Measurements from ENCODE around the gene ANP32A.

Gene ANP32A

DNA sequence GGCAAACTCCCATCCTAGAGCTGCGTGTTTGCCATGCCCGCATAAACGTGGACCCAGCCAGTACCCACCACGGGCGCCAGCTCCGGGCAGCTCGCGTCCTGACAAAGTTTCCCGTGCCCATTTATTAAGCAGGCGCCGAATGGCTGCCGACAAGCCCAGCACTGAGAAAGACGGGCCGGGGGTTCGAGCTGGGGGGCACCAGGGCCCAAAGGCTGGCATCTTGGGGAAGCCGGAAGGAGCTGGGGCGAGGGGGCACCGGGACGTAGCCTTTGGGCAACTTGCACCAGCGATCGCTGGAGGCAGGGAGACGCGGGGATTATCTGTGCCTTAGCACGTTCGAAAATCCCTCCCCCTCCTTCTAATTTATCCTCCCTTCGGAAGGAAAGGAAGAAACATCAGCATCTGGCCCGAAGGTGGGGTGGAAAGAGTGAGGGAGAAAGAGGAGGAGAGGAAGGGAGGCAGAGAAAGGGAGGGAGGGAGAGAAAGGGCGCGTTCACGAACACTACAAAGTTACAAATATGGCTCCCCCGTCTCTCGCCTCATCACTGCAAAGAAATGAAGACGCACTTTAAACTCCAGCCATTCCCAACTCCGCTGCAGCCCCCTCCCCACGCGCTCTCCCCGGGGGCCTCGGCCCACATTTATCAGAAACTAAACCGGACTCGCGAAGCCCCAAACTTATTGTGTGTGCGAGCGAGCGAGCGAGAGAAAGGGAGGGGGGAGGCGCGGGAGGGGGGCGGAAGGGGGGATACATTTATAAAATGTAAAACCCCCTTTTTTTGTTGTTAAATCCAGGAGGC is 1.0 kb downstream of the ANP32A start:
- peak in 2 of 5 donors; percentile 14 to 46 for DNase-seq

GRCh38 chr15:68818769-68819494 is 1.8 kb downstream of the ANP32A start:
- peak in 2 of 5 donors; percentile 17 to 29 for DNase-seq

DNA sequence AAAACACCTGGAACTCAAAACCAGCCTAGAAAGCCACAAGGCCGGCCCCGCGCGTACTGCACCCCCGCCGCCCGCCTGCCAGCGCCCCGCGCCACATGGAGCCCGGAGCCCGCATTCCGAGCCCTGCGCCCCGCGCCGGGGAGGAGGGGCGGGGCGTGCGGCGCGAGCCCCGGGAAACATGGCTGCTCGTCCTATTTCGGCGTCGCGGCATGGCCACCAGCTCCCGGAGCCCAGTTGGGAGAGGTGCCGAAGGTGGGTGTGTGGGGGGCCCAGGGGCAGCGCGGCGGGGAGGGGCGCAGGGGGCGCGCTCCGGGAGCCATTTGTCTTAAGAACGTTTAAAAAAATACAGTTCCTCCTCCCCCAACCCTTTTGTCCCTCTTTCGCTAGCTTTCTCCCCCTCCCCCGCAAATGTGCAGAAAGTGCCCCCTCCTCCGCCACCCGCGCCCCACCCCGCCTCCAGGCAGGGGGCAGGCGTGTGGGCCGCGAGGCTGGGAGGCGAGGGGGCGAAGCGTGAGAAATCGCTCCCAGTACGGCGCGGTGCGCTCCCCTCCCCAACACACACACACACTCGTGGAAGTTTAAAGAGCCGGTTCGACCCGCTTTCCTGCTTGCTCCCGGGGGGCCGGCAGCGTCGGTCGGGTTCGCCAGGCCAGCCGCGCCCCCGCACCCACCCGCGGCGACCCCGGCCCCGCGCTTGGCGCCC is 2.5 kb downstream of the ANP32A start:
- peak; percentile 41 to 71 (median 60) for DNase-seq

DNA sequence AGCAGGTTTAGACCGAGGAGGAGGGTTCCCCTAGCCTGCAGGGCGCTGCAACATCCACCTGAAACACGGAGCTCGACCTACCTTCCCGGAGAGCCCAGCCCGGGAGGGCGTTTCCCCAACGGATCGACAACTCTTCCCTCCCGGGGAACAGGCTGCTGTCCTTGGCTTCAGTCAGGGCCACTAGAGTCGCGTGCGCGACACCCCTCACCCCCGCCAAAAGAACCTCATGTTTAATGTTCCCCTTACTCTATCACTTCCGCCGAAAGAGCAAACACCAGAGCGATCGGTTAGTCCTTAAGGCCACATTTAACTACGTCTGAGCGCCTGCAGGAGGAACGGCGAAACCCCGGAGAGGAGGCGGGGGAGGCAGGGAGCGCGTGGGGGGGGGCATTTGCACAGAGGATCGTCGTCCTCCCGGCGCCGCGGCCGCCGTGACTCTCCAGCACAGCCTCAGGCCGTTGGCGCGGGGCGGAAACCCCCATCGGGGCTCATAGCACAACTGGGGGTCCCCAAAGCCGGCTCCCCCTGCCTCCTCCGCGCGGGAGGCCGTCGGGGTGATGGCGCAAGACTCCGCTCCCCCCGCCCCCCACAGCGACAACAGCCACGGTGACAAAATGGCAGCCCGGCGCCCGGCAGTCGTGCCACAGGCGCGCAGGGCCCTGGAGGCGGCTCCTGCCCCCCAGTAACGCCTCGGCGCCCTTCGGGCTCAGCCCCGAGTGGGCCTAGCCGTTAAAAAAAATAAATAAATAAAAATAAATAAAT is 3.2 kb downstream of the ANP32A start:
- DNase-seq, result peak; percentile 48 to 83 (median 63)

GRCh38 chr15:68816795-68817303 is 3.8 kb downstream of the ANP32A start:
- no peak for DNase-seq

DNA sequence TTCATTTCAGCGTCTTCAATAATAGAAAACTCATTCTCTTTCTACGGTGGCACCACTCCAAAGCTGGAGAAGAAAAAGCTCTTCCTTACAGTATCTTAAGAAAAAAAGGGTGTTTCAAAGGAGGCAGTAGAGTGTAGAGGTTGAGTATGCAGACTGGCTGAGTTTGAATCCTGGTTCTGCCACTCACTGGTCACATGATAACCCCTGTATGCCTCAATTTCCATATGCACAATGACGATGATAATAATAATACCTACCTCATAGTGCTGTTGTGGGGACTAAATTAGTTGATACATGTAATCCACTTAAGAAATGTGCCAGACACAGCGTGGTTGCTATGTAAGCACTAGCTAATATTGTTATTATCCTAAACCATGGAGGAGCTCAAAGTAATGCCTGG is 4.5 kb downstream of the ANP32A start:
- no peak for DNase-seq

DNA sequence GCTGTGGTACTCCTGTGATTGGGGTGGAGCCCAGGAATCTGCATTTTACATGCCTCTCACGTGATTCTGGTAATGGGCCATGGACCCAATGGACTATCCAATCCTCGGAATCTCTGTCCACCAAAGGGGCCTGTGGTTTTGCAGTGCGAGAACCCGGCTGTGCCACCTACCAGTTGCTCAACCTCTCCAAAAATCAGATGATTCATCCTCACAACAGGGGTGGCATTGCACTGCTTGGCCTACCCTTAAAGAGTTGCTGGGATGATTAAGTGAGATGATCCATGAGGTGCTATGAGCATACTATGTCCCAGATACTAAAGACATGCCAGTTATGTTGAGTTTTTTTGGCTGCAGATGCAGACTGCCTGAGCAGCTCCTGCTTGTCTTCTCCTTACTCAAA is 5.1 kb downstream of the ANP32A start:
- DNase-seq, result no peak

DNA sequence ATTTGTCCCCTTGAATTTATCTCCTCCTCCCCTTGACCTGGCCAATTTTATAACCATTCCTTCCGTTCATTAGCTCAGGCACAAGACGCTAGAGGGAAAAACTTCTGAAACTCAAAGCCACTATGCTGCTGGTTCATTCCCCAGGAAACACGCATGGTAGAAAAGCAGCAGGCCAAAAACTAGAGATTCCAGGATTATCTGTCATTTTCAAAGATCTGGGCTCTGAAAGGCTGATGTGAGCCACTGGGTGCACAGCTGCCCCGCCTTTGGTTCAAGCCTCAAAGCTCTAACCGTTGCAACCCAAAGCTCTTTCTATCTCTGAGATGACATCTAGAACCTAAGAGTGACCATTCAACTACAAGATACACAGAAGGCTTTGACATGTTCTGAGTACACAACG is 6.1 kb downstream of the ANP32A start:
- no peak for DNase-seq

DNA sequence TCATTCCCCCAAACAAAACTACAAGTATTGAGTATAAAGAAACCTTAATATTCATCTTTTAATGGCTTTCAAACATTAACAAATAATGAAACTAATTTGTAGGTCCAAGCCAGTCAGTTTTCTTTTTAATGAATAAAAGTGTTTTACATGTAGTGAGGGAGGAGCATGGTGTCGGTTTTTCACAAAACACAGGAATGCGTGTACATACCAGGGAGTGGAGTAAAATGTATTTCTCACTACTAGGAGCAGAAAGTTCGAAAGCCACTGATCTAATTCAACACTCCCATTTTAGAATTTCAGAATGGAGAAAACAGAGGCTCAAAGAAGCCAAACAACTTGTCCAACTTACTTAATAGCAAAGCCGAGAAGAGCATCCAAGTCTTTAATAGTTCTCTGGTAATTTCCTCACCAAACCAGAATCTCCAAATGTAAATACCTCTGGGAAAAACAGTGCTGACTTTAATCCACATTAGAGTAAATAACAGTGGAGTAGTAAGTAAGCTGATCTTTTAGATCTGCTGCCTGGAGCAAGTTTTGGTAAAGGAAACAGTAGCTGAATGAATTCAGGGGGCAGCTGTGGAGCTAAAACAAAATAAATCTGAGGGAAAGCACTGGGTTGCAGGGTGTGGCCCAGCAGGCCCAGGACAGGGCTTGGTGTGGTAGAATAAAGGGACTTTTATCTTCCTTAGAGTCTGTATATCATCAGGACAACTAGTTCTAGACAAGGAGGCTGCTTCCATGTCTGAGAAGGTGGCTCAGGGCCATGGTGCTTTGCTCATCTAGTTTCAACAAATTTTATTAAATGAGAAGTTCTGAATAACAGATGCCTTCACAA is 7.9 kb downstream of the ANP32A start:
- DNase-seq, result no peak

DNA sequence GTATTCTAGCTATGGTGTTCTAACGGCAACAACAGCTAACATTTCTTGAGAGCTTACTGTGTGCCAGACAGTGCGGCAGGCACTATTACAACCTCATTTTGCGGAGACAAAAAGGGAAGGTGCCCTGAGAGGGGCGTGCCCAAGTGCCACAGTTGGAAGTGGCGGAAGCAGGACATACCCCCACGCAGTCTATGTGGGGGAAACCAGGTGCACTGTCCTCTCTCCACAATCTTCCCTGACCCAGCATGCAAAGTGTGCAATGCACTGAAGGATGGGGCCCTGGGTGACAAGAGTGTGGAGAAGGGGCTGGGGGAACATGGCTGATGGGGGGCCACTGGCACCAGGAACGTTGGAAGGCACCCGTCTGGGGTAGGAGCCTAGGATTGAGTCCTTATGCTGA is 8.6 kb downstream of the ANP32A start:
- no peak for DNase-seq

GRCh38 chr15:68809517-68809916 is 11.2 kb downstream of the ANP32A start:
- DNase-seq, result no peak

DNA sequence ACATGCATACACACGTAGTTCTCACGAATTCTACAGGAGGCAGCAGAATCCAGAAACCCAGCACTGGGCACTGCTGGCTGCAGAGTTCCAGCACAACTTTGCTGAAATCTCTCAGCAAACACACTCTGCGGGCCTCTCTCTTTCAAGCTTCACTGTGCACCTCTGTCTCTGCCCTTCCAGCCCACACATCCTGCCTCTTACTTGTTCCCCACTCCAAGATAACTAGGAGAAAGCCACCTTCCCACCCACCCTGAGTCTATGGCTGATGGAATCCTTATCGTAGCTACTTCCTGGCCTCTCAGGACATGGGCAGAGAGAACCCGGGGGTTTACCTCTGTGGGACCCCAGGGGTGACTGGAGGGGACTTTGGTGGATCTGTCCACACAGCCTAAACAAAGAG is 11.9 kb downstream of the ANP32A start:
- DNase-seq, result no peak

DNA sequence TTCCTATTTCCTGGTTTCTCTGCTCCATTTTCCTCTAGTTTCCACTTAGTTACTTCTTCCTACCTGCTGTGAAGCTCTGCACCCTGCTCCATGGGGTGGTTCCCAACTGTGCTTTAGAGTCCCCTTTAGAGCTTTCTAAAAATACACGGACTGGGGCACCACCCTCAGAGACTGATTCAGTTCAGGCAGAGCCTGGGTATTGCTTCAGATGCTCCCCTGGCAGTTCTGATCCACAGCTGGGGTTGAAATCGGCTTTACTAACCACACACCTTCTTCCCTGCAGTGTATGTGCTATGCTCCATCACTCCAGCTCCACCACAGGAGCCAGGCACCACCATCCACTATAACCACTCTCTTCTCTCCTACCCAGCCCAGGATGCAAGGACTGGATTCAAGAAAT is 12.6 kb downstream of the ANP32A start:
- no peak for DNase-seq

DNA sequence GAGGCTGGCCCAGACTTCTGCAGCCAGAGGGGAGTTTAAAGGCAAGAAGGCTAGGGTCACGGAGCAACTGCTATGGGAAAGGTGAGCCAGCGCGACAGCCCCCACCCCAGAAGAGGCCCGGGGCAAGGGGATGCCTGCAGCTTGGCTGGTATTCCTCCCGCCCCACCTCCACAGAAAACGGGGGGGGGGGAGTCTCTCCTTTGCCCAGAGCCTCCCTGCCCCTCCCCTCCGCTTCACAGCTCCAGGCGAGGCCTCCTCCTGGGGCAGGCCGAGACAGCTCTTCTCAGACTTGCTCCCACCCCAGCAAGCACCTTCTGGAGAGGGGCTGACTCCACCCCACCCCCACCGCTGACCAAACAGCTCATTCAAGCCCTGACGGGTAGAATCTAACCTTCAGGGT is 13.4 kb downstream of the ANP32A start:
- no peak for DNase-seq

DNA sequence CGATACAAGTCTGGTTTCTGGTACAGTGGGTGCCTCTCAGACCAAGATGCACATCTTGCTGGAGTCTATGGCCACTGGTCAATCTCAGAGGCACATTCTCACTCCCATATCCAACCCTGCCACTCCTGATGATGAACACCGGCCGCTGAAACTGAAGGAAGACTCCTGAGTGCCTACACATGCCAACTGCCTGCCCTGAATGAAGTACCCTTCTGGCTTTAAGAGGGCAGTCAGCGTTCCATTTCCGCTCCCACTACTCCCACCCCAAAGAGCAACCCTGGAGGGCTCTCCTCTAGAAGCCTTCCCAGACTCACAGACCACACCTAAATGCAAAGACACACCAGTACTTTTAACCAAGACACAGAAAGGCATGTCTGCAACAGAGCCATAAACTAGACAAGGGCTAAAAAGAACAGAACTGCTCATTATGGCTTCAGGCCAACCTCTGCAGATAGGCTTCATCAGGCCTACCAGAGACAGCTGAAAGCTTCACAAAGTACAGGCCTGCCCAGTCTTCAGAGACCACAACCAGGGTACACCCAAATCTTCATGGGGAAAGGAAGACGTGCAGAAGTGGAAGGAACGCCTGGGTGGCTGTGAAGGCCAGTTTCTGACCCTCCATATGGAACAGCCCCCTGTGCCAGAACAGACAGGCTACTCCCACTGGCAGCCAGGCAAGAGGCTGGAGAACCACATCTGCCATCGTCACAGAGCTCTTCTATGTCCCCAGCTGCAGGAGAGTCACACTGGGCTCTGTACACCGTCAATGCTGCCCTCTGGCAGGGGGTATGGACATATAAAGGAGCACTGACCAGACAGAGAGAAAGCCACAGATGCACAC is 14.3 kb downstream of the ANP32A start:
- DNase-seq, result no peak

DNA sequence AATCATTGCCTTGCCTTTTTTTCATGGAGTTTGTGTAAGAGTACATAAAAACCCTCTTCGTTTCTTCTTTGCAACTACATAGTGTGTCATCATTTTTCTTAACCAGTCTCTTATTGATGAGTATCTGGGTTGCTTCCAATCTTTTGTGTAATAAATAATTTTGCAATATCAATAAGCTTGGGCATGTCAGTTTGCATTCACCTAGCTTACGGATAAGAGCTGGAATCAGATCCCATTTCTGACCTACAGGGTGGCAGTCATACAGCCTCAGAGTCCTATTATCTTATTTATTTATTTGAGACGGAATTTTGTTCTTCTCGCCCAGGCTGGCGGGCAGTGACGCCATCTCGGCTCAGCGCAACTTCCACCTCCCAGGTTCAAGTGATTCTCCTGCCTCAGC is 18.3 kb downstream of the ANP32A start:
- no peak for DNase-seq

GRCh38 chr15:68801572-68802148 is 19.0 kb downstream of the ANP32A start:
- DNase-seq, result no peak

- no peak for DNase-seq
Measured at GRCh38 chr15:68800875-68801274, 19.8 kb downstream of the ANP32A start.

DNA sequence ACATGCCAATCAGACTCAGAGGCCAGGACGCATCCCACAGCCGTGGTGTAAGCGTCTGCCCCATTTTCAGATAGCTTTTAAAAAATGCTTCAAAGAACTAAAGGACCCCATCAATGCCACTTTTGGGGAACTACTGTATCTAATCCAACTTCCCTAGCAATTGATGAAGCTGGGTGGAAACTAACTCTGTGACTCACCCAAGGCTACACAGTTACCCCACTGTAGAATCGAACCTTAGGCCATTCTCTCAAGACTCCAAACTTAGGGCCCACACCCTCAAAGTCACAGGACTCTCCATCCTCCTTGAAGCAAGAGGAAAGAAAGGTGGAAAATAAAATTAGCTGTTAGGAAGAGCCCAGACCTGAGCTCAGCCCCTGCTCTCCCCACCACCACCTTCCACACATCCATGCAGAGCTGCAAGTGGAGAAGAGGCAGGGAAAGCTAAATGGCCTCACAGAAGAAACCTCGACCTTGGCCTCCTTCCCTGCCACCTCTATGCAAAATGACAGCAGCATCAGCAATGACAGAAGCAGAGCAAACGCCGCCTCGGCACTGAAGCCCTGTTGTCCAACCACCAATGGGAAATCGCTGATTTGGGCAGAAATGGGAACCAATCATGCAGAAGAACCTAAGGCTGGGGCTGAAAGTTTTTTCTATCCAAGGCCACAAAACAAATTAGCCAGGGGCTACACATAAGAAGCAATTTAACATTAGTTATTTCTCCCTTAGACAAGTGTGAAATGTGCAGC is 22.2 kb downstream of the ANP32A start:
- no peak for DNase-seq
